Measurements from ENCODE around the gene PDPK1.
"Not testable (repeated sequence)": the region's sequence is repeated elsewhere in the genome, so short reads cannot be mapped to it uniquely, and the experiment has no call there.

Gene PDPK1

DNA sequence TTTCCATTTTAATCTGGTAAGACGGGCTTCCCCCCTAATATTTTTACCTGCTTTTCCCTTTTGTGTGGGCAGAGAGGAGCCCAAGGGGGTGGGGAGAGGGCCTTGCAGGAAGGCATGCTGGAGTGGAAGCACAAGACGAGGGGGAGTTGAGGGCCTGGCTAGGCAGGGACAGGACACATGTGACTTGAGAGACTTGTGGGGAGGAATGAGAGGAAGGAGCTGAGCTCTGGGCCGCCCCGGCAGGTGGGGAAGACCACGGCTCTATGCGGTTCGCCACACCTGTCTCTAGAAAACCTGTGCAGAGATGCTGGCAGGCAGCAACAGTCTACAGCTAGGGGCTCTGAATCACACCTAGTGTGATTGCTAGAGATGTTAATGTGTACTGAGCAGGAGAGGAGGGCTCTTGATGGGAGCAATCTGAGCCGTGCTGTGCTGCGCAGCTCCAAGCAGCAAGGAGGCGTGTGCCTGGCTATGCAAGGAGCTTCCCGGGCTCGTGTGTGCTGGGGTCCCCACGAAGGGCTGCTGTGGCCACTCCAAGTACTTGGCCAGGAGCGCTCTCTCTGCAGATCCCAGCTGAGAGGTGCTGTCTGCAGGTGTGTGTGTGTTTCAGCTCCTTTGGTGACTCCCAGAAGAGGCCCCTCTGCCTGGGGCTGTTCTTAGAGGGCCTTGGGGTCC, 50.2 kb downstream of the PDPK1 start:
- DNase-seq (ENCODE audit: low spot score): no peak

DNA sequence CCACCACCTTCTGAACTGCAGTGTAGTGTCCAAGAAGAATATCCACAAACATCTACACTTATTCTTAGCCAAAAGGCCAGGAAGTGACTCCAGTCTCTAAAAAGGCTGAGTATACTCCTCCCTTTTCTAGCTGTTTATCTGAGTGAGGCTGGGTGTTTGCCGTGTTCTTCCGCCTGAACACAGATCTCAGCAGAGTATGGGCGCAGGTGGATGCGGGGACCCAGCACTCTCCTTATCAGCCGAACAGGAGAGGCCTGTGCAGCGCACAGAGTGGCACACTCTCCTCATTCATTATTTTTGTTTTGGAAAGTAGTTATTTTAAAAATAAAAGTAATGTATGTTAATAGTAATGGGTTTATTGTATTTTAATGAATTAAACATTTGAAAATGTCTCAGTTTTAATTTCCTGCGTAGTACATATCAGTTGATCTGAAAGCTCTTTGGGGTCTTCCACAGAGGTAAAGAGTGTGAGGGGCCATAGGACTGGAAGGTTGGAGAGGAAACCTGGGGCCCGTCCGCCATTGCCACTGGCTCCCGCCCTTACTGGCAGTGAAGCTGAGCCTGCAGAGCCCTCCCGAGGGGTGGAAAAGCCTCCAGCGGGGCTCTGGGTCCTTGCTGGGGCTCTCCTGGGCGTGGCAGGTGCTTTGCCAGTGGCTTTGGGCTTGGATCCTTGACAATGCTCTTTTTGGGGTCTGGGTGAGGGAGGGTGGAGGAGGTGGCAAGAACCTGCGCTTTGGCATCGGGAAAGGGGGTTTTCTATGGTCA, 53.8 kb downstream of the PDPK1 start:
- DNase-seq (ENCODE audit: low spot score): no peak

DNA sequence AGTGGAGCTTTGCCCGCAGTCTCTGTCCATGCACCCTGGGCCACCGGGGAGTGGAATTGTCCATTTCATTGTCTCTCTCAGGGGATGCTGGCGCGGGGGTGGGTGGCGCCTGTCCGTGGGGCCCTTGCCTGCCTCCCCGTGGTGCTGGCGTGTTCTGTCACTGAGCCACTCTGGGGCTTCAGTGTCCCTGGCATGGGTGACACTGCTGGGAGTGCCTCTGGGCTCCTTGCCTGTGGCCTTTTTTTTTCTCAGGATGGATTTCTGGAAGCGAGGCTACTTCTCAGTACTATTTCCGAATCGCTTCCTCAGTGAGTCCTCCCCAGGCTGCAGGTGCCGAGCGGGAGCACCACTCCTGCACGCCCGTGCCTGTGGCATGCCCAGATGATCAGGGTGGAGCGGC, 55.0 kb downstream of the PDPK1 start:
- DNase-seq (ENCODE audit: low spot score): no peak

DNA sequence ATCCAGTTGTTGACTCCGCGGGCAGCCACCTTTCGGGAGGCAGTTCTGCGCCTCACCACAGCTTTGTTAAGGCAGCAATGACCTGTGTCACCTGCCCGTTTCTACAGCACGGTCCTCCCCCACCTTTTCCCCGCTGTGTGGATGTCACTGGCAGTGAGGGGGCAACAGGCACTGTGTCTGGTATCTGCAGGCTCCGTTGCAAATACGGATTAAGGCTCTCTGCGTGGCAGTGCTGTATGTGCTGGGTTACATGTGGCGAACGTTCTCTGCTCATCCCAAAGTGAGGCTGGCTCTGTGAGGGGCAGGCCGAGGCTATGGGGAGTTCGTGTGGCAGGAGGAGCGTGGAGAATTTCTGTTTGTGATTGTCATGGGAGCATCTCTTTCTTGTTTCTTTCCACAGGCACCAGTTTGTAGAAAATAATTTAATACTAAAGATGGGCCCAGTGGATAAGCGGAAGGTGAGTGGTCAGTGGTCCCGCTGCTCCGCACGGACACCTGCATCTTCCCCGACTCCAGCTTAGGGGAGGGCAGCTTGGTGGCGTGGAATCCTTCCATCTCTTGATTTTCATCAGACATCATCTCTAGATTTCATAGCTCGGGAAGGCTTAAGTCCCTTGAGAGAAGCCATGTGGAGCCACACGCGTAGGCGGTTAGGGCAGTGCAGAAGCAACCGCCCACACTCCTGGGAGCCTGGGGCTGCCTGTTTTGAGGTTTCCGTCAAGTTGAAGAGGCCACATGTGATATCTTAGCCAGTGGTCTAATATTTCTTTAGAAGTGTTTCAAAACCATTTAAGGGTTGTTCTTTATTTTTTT, 57.8 kb downstream of the PDPK1 start:
- DNase-seq (ENCODE audit: low spot score): no peak

- DNase-seq (ENCODE audit: low spot score): no peak
Measured at GRCh38 chr16:2596747-2597559, 59.1 kb downstream of the PDPK1 start.

DNA sequence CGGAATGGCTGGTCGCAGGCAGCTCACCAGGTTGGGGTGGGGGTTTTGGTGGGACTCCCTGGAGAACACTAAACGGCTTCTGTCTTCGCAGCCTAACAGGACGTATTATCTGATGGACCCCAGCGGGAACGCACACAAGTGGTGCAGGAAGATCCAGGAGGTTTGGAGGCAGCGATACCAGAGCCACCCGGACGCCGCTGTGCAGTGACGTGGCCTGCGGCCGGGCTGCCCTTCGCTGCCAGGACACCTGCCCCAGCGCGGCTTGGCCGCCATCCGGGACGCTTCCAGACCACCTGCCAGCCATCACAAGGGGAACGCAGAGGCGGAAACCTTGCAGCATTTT, 59.7 kb downstream of the PDPK1 start:
- no peak for DNase-seq (ENCODE audit: low spot score)

- no peak for DNase-seq (ENCODE audit: low spot score)
Measured at GRCh38 chr16:2598133-2598641, 60.4 kb downstream of the PDPK1 start.

DNA sequence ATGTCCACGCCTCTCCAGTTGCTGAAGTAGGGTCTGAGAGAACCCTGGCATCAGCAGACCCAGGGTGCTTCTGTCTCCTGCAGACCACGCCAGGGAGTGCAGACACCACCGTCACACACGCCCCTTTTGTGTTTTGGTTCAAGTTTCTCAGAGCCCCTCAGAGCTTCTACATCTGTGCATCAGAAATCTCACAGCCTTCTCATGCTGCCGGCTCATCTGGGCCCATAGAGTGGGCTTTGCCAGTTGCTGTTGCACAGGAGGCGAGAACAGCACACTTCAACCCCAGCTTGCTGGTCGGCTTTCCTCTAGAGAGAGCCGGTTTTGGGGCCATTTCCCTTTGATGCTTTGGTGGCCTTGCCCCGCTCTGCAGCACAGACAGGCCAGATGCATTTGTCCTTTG, 60.9 kb downstream of the PDPK1 start:
- no peak for DNase-seq (ENCODE audit: low spot score)

DNA sequence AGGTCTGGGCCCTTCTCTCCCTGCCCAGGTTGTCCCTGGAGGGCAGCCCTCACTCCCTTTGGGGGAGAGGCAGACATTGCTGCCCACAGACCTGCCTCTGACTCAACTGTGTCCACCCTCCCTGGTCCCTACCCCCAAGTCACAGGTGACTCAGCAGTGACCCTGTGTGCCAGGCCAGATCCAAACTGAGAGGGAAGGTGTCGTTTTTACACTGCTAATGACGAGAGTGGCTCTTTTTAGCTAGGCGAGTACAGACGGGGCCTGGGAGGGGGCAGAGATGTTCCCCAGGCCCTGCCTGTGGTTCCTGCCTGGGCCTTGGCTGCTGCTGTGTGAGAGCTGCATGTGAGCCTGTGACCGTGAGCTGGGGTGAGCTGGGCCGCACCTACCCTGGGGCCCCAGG, 61.3 kb downstream of the PDPK1 start:
- DNase-seq (ENCODE audit: low spot score): not testable (repeated sequence)

GRCh38 chr16:2599785-2600184, 62.0 kb downstream of the PDPK1 start:
- not testable (repeated sequence) for DNase-seq (ENCODE audit: low spot score)

DNA sequence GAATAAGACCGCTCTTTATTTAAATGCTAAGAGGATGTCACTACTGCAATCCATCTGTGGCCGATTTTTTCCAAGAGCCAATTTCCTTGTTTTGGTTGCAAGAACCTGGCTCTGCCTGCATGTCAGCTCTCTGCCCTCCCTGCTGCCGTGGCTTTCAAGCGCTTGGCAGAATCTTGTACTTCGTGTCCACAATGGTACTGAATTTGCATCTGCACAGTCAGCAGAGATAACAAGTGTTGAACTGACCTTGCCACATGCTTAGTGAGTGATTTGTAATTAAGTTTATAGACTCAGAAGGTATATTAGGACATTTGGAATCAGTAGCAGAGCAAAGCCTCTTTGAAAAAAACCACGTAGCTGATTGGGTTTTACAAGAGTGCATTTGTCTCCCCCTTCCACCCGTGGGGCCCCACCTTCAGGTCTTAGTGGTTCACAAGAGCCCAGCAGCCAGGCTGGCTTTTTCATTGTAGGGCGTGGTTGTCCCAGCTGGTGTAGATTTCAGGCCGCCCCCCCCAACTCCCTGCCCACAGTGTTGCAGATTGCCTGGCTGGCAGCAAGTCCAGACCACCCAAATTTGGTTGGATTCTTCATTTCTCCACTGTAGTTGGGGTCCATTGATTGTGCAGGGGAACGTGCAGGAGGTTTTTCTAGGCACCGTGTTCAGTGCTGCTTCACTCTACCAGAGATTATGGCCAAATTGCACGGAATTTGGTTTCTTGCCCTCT, 63.6 kb downstream of the PDPK1 start:
- not testable (repeated sequence) for DNase-seq (ENCODE audit: low spot score)

DNA sequence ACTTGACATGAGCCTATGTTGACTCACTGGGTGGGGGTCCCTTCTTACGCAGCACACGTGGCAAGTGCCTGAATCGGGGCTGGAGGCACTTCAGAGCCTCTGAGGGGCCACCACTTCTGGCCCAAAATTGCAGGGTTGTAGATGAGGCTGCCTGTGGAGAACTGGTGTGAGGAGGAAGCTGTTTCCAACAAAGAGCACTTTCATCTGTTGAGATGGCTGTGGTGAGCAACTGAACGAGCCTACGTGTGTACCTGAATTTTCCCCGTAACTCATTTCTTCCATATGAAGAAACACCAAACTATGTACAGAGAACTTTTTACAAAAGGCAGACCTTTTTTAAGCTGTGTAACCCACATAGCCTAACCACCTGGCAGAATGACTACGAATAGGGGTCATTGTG, 64.4 kb downstream of the PDPK1 start:
- not testable (repeated sequence) for DNase-seq (ENCODE audit: low spot score)

DNA sequence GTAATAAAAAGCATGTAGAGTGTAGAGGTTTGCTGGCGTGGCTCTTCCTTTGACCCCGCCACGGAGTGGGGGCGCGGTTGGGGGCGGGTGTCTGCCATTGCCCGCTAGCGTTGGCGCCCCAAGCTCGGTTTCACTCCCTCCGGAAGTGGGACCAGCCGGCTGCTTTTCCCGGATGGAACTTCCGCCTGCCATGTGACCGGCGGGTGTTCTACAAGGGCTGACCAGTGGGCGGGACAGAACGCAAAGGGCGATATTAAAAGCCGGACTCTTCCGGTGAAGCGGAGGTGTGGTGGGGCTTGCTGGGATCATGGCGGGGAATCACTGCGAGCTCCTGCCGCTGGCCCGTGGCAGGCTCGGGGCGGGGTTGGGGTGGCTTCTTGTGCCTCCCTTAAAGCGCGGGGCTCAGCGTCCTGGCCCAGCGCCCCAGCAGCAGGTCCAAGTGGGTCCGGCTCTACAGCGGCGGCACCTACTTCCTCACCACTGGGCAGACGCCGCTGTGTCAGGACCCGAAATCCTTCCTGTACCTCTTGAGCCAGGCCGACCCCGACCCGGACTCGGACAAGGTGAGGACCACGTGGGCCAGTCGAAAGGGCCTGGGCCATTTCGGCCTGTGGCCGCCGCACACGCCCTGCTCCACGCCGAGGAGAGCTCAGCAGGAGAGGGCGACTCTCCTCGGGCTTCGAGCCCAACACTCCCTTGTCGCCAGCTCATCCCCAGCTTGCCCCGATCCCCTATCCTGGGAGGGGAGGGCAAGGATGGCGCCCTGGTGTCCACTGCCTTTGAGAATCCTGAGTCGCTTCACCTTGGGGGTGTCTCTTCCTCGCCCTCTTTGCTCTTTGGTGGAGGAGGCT, 65.6 kb downstream of the PDPK1 start:
- DNase-seq (ENCODE audit: low spot score): peak; percentile 78

- DNase-seq (ENCODE audit: low spot score): not testable (repeated sequence)
Measured at GRCh38 chr16:2604016-2604369, 66.2 kb downstream of the PDPK1 start.

- DNase-seq (ENCODE audit: low spot score): not testable (repeated sequence)
Measured at GRCh38 chr16:2606820-2607219, 69.0 kb downstream of the PDPK1 start.

GRCh38 chr16:2609345-2609744, 71.5 kb downstream of the PDPK1 start:
- not testable (repeated sequence) for DNase-seq (ENCODE audit: low spot score)

GRCh38 chr16:2609827-2610470, 72.1 kb downstream of the PDPK1 start:
- DNase-seq (ENCODE audit: low spot score): no peak

- no peak for DNase-seq (ENCODE audit: low spot score)
Measured at GRCh38 chr16:2610781-2611498, 73.1 kb downstream of the PDPK1 start.

GRCh38 chr16:2611499-2611862, 73.7 kb downstream of the PDPK1 start:
- no peak for DNase-seq (ENCODE audit: low spot score)
